HL-60/S4 (cell line): ENCODE data around the gene NOM1.

Experiments
- in situ Hi-C: fragments of 300-500 bp; cut with MboI; formaldehyde crosslinking; loops from 2 replicates; pipeline ENCODE4 v1.14.3; 2022; ENCODE audit warnings: low sequenced_read_pairs

NOM1 gene

DNA sequence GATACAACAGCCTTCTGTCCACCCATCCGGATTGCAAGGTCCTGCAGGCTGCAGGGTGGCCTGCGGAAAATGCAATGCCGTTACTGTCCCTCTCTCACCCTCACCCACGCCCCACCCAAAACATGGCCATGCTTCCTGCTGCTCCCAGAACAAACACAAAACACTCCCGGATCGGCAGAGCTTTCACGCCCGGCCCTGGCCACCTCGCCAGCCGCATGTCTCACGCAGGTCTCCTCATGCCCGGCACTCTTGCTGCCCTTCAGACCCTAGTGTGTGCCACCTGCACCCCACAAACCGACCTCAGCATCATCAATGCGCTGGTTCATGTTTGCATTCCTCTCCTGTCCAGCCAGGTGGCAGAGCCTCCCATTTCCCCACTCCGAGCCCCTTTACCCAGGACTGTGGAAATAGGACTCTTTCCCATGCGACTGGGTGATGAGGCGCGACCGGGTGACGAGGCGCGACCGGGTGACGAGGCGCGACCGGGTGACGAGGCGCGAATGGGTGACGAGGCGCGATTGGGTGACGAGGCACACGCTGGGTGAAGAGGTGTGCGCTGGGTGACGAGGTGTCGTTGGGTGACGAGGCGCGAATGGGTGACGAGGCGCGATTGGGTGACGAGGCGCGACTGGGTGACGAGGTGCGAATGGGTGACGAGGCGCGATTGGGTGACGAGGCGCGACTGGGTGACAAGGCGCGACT lies 8.9 kb upstream of the NOM1 start:
- in situ Hi-C loops = no loop called here

DNA sequence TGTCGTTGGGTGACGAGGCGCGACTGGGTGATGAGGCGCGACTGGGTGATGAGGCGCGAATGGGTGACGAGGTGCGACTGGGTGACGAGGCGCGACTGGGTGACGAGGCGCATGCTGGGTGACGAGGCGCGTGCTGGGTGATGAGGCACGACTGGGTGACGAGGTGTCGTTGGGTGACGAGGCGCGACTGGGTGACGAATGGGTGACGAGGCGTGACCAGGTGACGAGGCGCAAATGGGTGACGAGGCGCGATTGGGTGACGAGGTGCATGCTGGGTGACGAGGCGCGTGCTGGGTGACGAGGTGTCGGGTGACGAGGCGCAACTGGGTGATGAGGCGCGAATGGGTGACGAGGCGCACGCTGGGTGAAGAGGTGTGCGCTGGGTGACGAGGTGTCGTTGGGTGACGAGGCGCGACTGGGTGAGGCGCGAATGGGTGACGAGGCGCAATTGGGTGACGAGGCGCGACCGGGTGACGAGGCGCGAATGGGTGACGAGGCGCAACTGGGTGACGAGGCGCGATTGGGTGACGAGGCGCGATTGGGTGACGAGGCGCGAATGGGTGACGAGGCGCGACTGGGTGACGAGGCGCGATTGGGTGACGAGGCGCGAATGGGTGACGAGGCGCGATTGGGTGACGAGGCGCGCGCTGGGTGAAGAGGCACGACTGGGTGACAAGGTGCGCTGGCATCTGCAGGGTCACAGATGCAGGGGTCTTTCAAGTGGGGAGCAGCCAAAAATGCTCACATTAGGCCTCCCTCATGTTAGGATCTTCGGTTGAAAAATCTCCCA lies 7.9 kb upstream of the NOM1 start:
- in situ Hi-C loops = no loop called here

DNA sequence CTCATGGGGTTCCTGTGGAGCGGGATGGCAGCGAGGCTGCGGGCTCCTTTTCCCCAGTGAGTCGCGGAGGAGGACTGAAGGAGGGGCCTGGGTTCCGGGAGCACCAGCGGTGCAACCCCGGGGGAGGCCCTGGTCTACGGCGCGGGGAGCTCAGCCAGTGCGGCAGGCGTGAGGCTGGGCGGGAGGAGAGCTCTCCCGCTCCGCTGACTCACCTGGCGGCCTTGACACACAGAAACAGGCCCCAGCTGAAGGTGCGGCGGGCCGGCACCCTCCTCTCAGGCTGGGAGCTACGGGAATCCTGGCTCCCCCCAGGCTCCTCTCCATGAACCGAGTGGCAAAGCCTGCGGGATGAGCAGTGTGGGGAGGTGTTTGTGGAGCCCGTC lies 6.8 kb upstream of the NOM1 start:
- in situ Hi-C loops = no loop called here

DNA sequence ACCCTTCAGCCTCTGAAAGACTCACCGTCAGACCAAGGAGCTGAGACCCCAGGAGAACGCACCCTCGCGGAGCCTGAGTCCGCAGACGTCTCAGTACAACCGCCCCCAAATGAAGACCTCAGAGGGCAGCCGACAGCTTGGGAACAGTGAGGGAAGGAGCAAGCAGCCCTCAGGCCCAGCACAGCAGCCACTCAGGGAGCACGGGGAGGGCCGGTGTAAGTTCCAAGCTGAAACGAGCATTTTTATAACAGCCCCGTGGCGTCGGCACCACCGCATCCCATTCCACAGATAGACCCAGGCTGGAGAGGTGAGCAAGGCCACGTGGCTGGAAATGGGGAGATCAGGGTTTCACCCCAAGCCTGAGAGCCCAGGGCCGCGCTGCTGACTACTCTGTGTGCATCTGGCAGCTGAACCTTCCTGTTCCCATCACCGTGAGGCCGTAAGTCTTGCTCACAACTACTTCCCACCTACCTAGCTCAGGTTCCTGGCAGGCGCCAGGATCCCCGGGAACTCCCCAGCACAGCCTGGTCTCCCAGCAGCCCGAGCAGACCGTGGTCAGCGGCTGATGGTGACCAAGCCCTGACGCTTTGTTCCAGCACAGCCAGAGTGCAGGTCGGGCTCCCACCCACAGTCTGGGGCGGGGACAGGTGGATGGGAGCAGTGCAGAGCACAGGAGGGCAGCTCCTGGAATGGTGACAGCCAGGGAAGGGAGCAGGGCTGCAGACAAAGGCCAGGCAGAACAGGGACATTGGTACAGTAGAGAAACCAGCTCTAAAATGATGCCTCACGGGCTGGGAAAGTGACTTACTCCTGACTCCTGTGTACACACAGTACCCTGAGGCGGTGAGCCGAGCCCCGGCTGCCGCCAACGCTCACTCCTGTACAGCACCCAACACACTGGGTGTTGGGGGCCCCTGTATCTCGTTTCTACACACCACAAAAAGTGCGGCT lies 6.1 kb upstream of the NOM1 start:
- in situ Hi-C loops = no loop called here

DNA sequence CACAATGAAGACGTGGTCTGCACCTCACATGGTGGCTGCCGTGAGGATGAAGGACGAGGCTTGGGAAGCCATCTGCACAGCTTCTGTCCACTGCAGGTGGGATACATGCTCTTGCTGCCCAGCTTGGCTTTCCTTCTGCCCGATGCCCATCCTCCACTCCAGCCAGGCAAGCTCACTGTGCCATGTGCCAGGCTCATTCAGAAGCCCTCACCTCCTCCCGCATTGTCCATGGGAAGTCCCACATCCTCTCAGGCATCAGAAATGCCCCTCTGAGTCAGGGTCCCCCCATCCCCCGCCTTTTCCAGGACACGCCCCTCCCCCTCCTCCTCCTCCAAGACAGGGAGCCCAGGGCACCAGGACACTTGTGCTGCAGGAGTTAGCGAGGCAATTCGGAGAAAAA lies 4.6 kb upstream of the NOM1 start:
- in situ Hi-C loops = no loop called here

DNA sequence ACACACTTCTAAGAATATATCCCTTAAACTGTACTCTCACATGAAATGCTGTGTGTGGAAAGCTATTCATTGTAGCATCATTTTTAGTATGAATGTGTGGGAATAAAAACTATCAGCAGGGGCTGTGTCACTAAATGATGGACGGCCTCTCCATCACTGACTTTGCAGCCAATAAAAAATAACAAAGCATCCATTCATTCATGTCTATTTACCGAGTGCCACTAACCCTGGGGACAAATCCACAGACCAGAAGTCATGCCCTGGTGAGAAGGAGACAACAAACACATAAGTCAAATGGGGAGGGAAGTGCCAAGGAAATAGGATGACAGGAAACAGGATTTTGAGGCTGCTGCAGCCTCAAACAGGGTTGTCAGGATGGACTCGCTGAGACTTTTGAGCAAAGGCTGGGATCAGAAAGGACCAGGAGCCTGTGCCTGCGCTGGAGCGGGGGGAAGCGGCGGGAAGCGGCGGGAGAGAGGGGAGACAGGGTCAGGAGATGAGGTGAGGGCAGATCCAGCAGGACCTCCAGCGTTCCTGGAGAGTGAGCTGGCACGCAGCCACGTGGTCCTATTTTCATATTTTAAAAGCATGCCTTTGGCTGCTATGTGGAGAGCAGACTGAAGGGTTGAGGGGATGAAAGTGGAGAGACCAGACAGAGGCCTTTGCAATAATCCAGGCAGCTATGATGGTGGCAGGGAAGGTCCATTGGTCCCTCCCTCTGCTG lies 2.2 kb upstream of the NOM1 start:
- in situ Hi-C loops = no loop called here

DNA sequence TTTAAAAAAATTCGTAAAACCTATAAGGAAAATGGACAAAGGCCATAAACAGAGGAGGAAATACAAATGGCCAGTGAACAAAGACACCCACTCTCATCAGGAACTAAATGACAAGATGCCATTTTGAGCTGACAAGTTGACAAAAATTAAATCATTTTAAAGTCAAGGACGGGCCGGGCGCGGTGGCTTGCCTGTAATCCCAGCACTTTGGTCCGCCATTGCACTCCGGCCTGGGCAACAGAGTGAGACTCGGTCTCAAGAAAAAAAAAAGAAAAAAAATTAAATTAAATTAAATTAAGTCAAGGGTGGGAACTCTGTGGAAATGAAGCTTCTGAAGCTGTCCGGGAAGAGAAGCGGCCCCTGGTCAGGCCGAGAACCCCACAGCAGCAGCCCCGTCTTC lies 1.2 kb upstream of the NOM1 start:
- in situ Hi-C loops = no loop called here

DNA sequence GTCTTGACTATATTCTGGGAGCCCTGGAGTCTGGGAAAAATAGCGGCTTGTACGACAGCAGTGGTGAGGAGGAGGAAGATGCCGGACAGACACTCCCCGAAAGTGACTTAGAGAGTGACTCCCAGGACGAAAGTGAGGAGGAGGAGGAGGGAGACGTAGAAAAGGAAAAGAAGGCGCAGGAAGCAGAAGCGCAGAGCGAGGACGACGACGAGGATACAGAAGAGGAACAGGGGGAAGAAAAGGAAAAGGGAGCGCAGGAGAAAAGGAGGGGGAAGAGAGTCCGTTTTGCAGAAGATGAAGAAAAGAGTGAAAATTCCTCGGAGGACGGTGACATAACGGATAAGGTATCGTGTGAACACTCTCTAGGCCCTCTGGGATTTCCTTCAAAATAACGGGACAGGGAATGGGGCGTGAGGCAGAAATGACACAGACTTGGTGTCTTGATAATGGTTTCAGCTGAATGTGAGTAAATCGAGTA lies 908 bp downstream of the NOM1 start:
- in situ Hi-C loops = loop anchor here (25.0 kb wide), 1 partner anchor 312 kb away; no protein-coding TSS in a partner anchor

DNA sequence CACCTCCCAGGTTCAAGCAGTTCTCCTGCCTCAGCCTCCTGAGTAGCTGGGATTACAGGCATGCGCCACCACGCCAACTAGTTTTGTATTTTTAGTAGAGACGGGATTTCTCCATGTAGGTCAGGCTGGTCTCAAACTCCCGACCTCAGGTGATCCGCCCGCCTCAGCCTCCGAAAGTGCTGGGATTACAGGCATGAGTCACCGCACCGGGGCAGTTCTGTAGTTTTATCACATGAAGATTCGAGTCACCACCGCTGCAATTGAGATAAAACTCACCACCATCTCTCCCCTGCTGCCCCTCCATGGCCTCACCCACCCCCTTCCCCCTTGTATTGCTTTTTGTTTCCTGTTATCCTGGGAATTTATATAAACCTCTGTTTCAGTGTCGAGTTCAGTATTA lies 3.7 kb downstream of the NOM1 start:
- in situ Hi-C loops = loop anchor here (25.0 kb wide), 1 partner anchor 309 kb away; no protein-coding TSS in a partner anchor

DNA sequence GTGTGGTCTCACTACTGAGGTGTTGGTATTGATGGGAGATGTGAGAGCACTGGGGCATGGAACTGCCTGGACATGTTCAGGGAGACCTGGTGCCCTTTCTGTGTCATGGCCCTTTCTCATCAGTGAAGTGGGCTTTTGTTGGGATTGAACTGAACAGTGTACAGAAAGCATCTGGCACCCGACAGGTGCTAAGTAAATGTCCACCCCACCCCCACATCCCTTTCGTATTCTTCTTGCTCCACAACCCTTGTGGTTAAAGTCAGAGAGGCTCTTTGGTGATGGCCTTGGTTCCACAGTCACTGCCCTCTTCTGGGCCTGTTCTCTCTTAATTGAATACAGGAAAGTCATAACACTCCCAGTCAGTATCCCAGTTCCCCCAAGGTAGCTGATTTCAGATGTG lies 5.4 kb downstream of the NOM1 start:
- in situ Hi-C loops = loop anchor here (25.0 kb wide), 1 partner anchor 307 kb away; no protein-coding TSS in a partner anchor

DNA sequence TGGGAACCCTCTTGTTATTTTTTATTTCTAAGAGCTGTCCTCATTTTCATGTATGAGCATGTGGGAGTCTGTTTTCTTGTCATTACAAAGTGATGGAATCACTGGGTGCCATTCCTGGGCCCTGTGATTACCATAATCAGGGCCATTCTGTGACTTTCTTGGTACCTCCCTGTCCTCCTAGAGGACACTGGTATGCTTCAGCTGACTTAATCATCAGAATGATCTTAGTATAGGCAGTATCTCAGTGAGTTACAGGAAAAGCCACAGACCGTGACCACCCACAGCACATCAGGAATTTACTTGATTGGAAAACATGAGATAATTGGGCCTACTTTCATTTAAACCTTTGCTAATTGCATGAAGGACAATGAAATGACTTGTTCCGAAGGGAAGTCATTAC lies 7.2 kb downstream of the NOM1 start:
- in situ Hi-C loops = loop anchor here (25.0 kb wide), 1 partner anchor 306 kb away; no protein-coding TSS in a partner anchor

DNA sequence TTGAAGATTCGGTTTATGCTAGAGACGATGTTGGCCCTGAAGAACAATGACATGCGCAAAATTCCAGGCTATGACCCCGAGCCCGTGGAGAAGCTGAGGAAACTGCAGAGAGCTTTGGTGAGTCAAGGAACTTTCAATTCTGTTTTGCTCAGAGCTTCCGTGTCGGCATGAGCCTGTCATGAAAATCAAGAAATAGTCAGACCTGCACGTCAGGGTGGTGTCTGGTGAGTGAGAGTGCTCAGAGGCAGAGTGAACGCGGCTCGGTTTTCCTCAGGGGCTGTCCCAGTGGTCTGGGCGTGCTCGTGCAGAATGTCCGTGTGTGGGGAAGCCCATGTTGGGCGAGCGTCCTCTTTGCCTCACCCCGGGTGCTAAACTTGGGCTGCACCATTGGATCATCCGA lies 12.6 kb downstream of the NOM1 start:
- in situ Hi-C loops = loop anchor here (25.0 kb wide), 1 partner anchor 300 kb away; no protein-coding TSS in a partner anchor

DNA sequence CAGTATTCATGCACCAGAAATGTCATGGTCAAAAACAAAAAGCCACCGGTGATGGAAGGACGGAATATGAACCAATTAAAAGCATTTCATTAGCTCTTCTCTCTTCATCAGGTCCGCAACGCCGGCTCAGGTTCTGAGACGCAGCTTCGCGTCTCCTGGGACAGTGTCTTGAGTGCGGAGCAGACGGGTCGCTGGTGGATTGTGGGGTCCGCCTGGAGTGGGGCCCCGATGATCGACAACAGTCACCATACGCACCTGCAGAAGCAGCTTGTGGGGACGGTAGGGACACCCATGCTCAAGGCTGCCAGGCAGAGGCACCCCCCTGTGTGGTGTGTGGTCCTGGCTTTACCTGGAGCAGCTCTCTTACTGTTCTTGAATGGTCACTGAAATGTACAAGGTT lies 13.4 kb downstream of the NOM1 start:
- in situ Hi-C loops = loop anchor here (25.0 kb wide), 1 partner anchor 299 kb away; no protein-coding TSS in a partner anchor

DNA sequence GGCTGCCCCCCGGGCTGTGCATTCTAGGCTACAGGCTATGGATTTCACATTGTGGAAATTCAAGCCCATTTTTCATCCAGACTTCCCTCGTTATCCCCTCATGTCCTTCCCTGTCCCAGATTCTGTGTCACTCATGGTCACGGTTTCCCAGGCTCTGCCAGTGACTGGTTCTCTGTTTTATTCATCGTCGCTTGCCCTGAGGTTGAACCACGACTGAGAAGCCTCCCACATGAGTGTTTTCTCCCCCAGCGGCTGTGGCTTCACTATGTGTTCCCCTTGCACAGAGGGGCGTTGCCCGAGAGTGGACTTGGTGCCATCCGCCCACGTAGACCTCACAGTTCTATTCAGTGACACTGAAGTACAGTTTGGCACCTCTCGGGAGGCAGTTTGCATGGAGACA lies 14.0 kb downstream of the NOM1 start:
- in situ Hi-C loops = loop anchor here (25.0 kb wide), 1 partner anchor 299 kb away; no protein-coding TSS in a partner anchor

DNA sequence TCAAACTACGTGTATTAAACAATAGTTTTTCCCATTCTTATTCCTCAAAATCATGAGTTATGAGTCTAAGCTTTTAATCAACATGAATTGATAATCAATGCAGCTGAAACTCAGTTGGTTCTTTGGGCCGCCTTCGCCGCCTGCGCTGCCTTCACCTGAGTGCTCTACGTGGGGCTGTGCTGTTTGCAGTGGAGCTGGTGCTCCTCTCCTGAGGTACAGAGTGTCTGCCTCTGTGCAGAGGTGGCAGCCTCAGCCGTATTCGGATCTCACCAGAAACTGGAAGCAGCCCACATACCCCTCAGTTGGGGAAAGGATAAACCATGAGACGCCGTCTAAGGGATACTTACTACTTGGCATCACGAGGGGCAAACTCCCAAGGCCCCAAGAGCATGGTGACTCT lies 15.5 kb downstream of the NOM1 start:
- in situ Hi-C loops = loop anchor here (25.0 kb wide), 1 partner anchor 297 kb away; no protein-coding TSS in a partner anchor

DNA sequence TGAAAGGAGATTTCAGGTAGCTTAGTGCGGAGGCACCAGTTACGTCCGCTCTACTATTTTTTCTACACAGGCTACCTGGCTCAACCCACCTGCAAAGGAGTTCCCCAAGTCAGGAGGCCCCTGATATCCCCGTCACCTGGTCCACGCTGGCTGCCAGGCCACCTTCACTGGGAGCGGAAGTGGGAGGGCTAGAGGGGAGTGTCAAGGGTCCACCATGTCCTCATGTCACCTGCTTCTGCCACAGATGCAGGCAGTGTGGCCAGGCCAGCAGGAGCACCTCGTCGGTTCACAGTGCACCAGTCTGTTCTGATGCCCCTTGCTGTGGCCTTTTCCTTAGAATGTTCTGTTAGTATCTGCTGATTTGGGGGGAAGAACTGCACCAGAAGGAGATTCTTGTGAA lies 16.9 kb downstream of the NOM1 start:
- in situ Hi-C loops = loop anchor here (25.0 kb wide), 1 partner anchor 296 kb away; no protein-coding TSS in a partner anchor

DNA sequence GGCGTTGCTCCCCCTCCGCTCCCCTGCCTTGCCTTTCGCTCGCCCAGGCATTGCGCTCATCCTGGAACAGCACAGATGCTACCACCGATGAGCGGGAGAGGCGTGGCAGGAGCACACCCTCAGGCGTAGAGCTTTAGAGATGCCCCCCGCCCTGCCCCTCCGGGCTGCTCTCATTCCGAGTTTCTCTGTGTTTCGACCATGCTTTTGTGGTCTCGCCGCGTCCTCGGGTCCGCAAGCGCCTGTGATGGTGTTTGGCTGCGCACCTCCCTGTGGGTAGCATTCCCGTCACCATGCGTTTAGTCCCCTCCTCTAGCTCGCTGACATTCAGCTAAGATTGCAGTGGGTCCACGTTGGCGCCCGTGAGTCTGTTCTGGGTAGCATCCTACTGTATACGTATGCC lies 18.7 kb downstream of the NOM1 start:
- in situ Hi-C loops = loop anchor here (25.0 kb wide), 1 partner anchor 294 kb away; no protein-coding TSS in a partner anchor

DNA sequence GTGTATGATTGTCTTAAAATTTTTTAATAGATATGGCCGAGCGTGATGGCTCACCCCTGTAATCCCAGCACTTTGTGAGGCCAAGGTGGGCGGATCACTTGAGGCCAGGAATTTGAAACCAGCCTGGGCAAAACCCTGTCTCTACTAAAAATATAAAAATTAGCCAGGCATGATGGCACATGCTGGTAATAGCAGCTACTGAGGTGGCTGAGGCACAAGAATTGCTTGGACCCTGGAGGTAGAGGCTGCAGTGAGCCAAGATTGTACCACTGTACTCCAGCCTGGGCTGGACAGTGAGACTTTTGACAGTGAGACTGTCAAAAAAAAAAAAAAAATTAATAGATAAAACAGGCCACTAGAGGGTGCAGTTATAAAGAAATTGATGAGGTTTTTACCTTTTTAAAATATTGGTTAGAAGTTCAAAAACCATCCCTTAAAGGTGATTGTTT lies 20.5 kb downstream of the NOM1 start:
- in situ Hi-C loops = loop anchor here (25.0 kb wide), 1 partner anchor 292 kb away; no protein-coding TSS in a partner anchor

DNA sequence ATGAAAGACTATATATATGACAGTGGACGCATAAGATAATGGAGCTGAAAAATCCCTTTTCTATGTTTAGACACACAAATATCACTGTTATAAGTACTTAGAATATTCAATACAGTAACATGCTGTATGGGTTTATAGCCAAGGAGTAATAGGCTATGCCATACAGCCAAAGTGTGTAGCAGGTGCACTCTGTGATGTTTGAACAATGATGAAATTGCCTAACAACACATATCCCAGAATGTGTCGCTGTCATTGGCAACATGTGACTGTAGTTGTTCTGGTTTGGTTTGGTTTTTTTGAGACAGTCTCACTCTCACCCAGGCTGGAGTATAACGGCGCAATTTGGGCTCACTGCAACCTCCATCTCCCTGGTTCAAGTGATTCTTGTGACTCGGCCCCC lies 26.1 kb downstream of the NOM1 start:
- in situ Hi-C loops = no loop called here
